ENCODE data around the gene RARRES1. TPM values are rescaled to one million over a fixed set of nuclear protein-coding genes. Genes with fewer than 3 reads are reported as not detected.

Gene RARRES1
- total RNA-seq, 1 donor from 2014 or later = 14.6 TPM

- DNase-seq (peak; percentile 82), ATAC-seq (peak; percentile 80)
- intact Hi-C loops (cut with micrococcal nuclease) = no loop called here
Observed at GRCh38 chr3:158768361-158768787, 36.1 kb upstream of the RARRES1 start.

GRCh38 chr3:158766364-158766763, 34.1 kb upstream of the RARRES1 start:
- ATAC-seq = no peak
- no peak for DNase-seq
- intact Hi-C loops (cut with micrococcal nuclease) = no loop called here

DNA sequence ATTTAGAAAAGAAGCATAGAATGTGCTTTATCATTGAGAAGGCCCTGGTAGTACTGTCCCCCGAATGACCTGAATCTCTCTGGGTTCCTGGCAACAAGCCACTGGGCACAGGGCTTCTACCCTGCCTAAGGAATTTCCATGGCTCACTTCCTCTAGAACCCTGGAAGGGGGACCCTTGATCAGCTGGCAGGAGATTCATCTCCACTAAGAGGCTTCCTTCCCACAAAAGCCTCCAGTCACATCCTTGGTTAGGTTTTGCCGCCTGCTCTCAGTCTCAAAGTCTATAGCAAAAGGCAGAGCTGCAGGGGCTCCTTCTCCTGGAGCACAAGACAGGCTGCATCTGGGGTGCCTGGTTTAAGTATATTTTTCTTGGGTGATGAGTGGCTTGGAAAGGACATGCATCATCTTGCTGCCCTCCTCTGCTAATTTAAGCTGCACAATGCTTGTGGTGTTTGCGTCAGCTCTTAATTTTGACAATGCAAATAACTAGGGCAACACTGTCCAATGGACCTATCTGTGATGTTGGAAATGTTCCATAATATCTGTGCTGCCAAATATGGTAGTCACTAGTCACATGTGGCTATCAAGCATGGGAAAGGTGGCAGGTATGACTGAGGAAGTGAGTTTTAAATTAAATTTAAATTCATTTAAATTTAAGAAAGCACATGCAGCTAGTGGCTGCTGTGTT, 33.4 kb upstream of the RARRES1 start:
- intact Hi-C loops (cut with micrococcal nuclease) = no loop called here
- DNase-seq (no peak), ATAC-seq (no peak)

GRCh38 chr3:158763421-158763820, 31.2 kb upstream of the RARRES1 start:
- ATAC-seq (no peak), DNase-seq (no peak)
- intact Hi-C loops (cut with micrococcal nuclease) = no loop called here

GRCh38 chr3:158762701-158763100, 30.4 kb upstream of the RARRES1 start:
- intact Hi-C loops (cut with micrococcal nuclease) = no loop called here
- peak; percentile 81 for ATAC-seq
- DNase-seq = no peak

DNA sequence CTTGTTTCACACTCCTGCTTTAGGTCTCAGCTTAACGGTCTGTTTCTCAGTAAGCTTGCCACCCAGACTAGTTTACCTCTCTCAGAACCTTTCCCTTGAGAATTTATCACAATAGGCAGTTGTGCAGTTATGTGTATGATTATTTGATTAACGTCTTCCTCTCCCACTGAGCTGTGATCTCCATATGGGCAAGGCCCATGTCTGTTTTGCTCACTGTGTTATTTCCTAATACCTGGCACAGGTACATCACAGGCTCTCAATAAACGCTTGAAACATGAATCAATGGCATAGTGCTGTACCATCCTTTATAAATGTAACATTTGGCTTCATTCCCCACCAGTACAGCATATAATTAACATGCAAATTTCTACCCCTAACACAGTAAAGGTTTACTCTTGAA, 29.1 kb upstream of the RARRES1 start:
- no peak for ATAC-seq
- no peak for DNase-seq
- intact Hi-C loops (cut with micrococcal nuclease) = no loop called here

DNA sequence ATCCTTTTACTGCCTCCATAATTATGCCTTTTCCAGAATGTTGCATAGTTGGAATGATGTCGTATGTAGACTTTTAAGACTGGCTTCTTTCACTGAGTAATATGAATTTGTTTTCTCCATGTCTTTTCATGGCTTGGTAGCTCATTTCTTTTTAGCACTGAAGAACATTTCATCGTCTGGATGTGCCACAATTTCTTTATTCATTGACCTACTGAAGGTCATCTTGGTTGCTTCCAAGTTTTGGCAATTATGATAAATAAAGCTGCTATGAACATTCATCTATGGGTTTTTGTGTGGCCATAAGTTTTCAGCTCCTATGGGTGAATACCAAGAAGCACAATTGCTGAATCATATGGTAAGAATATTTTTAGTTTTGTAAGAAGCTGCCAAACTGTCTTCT, 23.2 kb upstream of the RARRES1 start:
- intact Hi-C loops (cut with micrococcal nuclease) = no loop called here
- ATAC-seq = no peak
- DNase-seq = no peak

DNA sequence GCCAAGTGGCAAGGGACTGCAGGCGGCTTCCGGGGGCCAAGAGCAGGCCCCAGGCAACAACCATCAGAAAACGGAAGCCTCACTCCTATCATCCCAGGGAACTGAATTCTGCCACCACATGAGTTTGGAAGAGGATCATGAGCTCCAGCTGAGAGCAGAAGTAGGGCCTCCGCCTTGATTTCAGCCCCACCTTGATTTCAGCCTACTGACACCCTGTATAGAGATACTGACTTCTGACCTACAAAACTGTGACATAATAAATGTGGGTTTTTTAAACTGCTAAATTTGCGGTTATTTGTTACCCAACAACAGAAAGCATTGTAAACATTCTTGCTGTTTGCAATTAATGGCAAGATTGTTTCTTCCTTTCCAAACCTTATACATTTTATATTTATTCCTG, 21.6 kb upstream of the RARRES1 start:
- ATAC-seq = no peak
- no peak for DNase-seq
- intact Hi-C loops (cut with micrococcal nuclease) = no loop called here

- DNase-seq (no peak), ATAC-seq (no peak)
- intact Hi-C loops (cut with micrococcal nuclease) = no loop called here
Observed at GRCh38 chr3:158751316-158751715, 19.1 kb upstream of the RARRES1 start.

DNA sequence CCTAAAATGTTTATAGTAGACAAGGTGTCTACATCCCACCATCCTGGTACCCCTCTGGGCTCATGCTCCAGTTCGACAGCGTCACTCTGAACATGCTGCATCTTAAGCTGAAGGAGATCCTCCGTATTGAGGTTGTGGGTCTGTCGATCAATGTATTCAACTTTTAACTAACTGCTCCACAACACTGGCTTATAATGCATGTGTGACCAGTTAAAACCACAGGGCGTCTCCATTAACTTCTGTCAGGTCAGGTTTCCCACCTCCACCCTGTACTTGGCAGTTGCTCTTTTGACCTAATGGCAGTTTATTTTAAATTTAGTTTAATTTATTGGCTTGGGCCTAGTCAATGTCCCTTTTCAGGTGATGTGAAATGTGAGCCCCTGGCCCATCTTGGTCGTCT, 17.8 kb upstream of the RARRES1 start:
- no peak for DNase-seq
- intact Hi-C loops (cut with micrococcal nuclease) = no loop called here
- ATAC-seq = no peak

- DNase-seq (no peak), ATAC-seq (no peak)
- intact Hi-C loops (cut with micrococcal nuclease) = no loop called here
Observed at GRCh38 chr3:158749526-158749925, 17.3 kb upstream of the RARRES1 start.

DNA sequence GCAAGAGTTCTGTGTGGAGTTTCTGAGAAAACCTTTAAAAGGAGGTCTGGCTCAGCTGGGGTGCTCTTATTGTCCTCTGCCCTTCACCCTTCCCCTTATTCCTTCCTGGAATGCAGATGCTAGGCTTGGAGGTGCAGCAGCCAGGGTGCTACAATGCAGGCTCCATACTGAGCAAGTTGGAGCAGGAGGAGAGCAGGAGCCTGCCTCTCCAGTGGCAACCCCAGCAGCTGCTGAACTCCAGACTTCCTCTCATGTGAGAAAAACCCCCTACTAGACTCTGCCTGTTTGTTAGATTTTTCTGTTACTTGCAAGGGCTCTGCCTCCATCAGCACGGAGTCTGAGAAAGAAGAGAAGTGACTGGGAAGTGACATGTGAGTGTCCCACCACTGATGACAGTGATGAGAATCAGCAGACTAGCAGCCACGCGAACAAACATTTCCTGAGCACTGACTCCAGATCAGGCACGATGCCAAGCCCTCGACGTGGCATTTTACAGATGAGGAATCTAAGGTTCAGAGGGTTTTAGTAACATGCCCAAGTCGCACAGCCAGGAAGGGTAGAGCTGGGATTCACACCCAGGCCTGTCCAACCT, 16.1 kb upstream of the RARRES1 start:
- ATAC-seq = peak; percentile 39
- peak; percentile 66 for DNase-seq
- intact Hi-C loops (cut with micrococcal nuclease) = no loop called here

DNA sequence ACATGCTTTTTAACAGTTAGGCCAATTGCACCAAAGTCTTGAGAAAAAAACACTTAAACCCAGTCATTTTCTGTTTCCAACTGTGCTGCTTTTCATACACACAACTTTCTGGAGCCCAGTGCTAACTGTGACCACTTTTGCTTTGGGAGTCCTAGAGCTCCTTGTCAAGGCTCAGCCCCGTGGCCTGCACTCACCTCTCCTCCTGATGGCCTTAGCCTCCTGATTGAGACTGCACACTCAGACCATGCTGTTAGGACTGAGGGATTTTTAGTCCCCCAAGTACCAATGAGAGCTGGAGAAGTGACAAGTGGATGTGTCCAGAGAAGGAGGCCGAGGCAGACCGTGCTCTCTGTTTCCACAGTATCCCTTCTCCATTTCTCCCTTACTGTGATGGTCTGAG, 15.2 kb upstream of the RARRES1 start:
- no peak for ATAC-seq
- no peak for DNase-seq
- intact Hi-C loops (cut with micrococcal nuclease) = no loop called here

- ATAC-seq (no peak), DNase-seq (no peak)
- intact Hi-C loops (cut with micrococcal nuclease) = no loop called here
Observed at GRCh38 chr3:158745551-158745950, 13.3 kb upstream of the RARRES1 start.

GRCh38 chr3:158744567-158745288, 12.5 kb upstream of the RARRES1 start:
- ATAC-seq (no peak), DNase-seq (no peak)
- intact Hi-C loops (cut with micrococcal nuclease) = no loop called here

GRCh38 chr3:158743664-158744566, 11.7 kb upstream of the RARRES1 start:
- ATAC-seq (no peak), DNase-seq (no peak)
- intact Hi-C loops (cut with micrococcal nuclease) = no loop called here

- ATAC-seq (peak; percentile 37), DNase-seq (no peak)
- intact Hi-C loops (cut with micrococcal nuclease) = no loop called here
Observed at GRCh38 chr3:158742871-158743663, 10.8 kb upstream of the RARRES1 start.

DNA sequence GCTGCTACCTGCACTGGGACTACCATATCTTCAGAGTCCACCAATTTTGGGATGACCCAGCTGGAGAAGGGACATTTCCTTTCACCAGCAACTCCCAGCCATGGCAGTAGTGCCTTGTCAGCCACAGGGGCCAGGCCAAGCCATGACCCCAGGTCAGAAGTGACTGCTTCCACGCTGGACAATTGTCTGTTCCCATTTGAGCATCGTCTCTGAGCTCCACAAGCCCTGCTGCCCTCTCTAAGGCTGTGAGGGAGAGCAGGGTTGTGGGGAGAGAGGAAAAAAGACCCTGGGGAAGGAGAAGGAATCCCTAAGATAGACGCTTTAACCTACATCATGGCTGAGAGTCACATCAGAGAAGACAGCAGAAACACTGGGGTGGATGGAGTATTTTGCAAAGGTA, 7.4 kb upstream of the RARRES1 start:
- no peak for ATAC-seq
- intact Hi-C loops (cut with micrococcal nuclease) = no loop called here
- no peak for DNase-seq

GRCh38 chr3:158739078-158739477, 6.8 kb upstream of the RARRES1 start:
- DNase-seq (no peak), ATAC-seq (no peak)
- intact Hi-C loops (cut with micrococcal nuclease) = no loop called here

Data from left ventricle myocardium superior (tissue), 1 donor.